ENCODE data around the gene CRX.
A peak's percentile ranks its signal among the peaks of the same experiment; 100 is the strongest.
"Not testable (repeated sequence)": the region's sequence is repeated elsewhere in the genome, so short reads cannot be mapped to it uniquely, and the experiment has no call there.

Gene CRX

GRCh38 chr19:47821460-47822020, at the start of gene CRX:
TSS of gene CRX (plus strand) at chr19:47821937. CDS start at chr19:47834444, 12,507 bp downstream.
- DNase-seq = no peak

GRCh38 chr19:47776568-47776967, 45.2 kb upstream of the CRX start:
- peak; percentile 68 for DNase-seq

GRCh38 chr19:47777245-47778048, 44.3 kb upstream of the CRX start:
- not testable (repeated sequence) for DNase-seq

GRCh38 chr19:47778049-47778953, 43.4 kb upstream of the CRX start, which contains the start of gene SELENOW:
TSS of gene SELENOW (plus strand) at chr19:47778703. CDS start at chr19:47778786, 83 bp downstream.
- DNase-seq = peak; percentile 63

- no peak for DNase-seq
These were observed 42.8 kb upstream of the CRX start for GRCh38 chr19:47778954-47779351.

- no peak for DNase-seq
These were observed 42.1 kb upstream of the CRX start for GRCh38 chr19:47779524-47780214.

- DNase-seq = no peak
These were observed 41.6 kb upstream of the CRX start for GRCh38 chr19:47780215-47780551.

GRCh38 chr19:47781590-47782262, 40.0 kb upstream of the CRX start:
- DNase-seq = no peak

GRCh38 chr19:47786566-47786965, 35.2 kb upstream of the CRX start:
- no peak for DNase-seq

- DNase-seq = not testable (repeated sequence)
These were observed 34.4 kb upstream of the CRX start for GRCh38 chr19:47787307-47787706.

GRCh38 chr19:47789811-47790210, 31.9 kb upstream of the CRX start:
- not testable (repeated sequence) for DNase-seq

GRCh38 chr19:47790398-47790814, 31.3 kb upstream of the CRX start:
- peak; percentile 23 for DNase-seq

GRCh38 chr19:47792616-47793015, 29.1 kb upstream of the CRX start:
- DNase-seq = no peak

- DNase-seq = no peak
These were observed 27.2 kb upstream of the CRX start for GRCh38 chr19:47794526-47794925.

GRCh38 chr19:47796785-47797184, 25.0 kb upstream of the CRX start:
- DNase-seq = no peak

- no peak for DNase-seq
These were observed 23.5 kb upstream of the CRX start for GRCh38 chr19:47797996-47798903.

GRCh38 chr19:47798904-47799266, 22.9 kb upstream of the CRX start:
- no peak for DNase-seq

- DNase-seq = no peak
These were observed 20.5 kb upstream of the CRX start for GRCh38 chr19:47801270-47801669.

GRCh38 chr19:47802521-47803043, 19.2 kb upstream of the CRX start:
- no peak for DNase-seq

GRCh38 chr19:47803148-47803547, 18.6 kb upstream of the CRX start:
- not testable (repeated sequence) for DNase-seq

GRCh38 chr19:47803671-47804070, 18.1 kb upstream of the CRX start:
- DNase-seq = not testable (repeated sequence)

Data from NCI-H2171 treated with DMSO at 0.1 percent for 48 hours (cell line).